NCI-H748 treated with DMSO at 0.1 percent for 48 hours (cell line): ENCODE measurements around the gene TM4SF20.

Experiments
- DNase-seq: peaks from one replicate; lab custom pipeline; 2025; lab: John Stamatoyannopoulos, UW

The TM4SF20 gene

GRCh38 chr2:227320305-227321094, 58.6 kb downstream of the TM4SF20 start:
- DNase-seq, result no peak

GRCh38 chr2:227317834-227318233, 61.3 kb downstream of the TM4SF20 start:
- no peak for DNase-seq

- DNase-seq, result no peak
Measured at GRCh38 chr2:227313310-227313709, 65.8 kb downstream of the TM4SF20 start.

GRCh38 chr2:227312579-227312978, 66.5 kb downstream of the TM4SF20 start:
- DNase-seq, result no peak
